HepG2 (cell line): ENCODE measurements around the gene RBM12. TPM values are rescaled to one million over a fixed set of nuclear protein-coding genes. Genes with fewer than 3 reads are reported as not detected.

Experiments used
- ARHGAP35 ChIP-seq: sonication (generic); formaldehyde crosslinking; IDR thresholded peaks from 2 replicates; pipeline ENCODE4 v1.9.0; 2022; ENCODE audit warnings: mild to moderate bottlenecking, inconsistent platforms, moderate library complexity, missing genetic modification reagents, borderline replicate concordance
- CBX1 ChIP-seq: IDR thresholded peaks from one replicate; pipeline ENCODE4 v1.6.1; 2016; ENCODE audit warnings: antibody characterized with exemption, low read depth
- HMGXB4 ChIP-seq, 2 experiments: sonication (generic) in 1 of 2; formaldehyde crosslinking in 1 of 2; IDR thresholded peaks; 2 replicates each; pipeline versions ENCODE4 v1.4.0 to v1.6.1; 2018 to 2020; ENCODE audit warnings: missing genetic modification reagents in 2 of 2, borderline replicate concordance in 1 of 2, low read depth in 1 of 2, mild to moderate bottlenecking in 1 of 2, missing biosample characterization in 1 of 2
- IKZF4 ChIP-seq: sonication (generic); formaldehyde crosslinking; IDR thresholded peaks from 2 replicates; pipeline ENCODE4 v1.5.1; 2020; ENCODE audit warnings: borderline replicate concordance, mild to moderate bottlenecking, low read depth, missing genetic modification reagents; ENCODE audit errors: not compliant biosample characterization
- JUN ChIP-seq: sonication (generic); formaldehyde crosslinking; IDR thresholded peaks from 2 replicates; pipeline ENCODE4 v1.4.0; 2020; ENCODE audit warnings: mild to moderate bottlenecking, missing genetic modification reagents
- KLF15 ChIP-seq: sonication (generic); formaldehyde crosslinking; IDR thresholded peaks from 2 replicates; pipeline ENCODE4 v1.8.1; 2023; ENCODE audit warnings: borderline replicate concordance, mild to moderate bottlenecking, inconsistent platforms, missing genetic modification reagents, mixed read lengths
- MAZ ChIP-seq, 2 experiments: sonication (generic) in 1 of 2; formaldehyde crosslinking in 1 of 2; IDR thresholded peaks; 2 replicates each; pipeline versions ENCODE4 v1.5.0 to v1.6.1; 2012 to 2020; ENCODE audit warnings: low read depth in 2 of 2, mild to moderate bottlenecking in 2 of 2, borderline replicate concordance in 1 of 2, improper control_type of control experiment in 1 of 2, low read length in 1 of 2, missing genetic modification reagents in 1 of 2, moderate library complexity in 1 of 2
- NCOR1 ChIP-seq: fragments of 200-600 bp; sonication (generic); IDR thresholded peaks from 2 replicates; pipeline ENCODE4 v1.7.0; 2017; ENCODE audit warnings: antibody characterized with exemption, low read length, borderline replicate concordance
- PAX8 ChIP-seq: sonication (generic); formaldehyde crosslinking; IDR thresholded peaks from 2 replicates; pipeline ENCODE4 v1.8.0; 2022; ENCODE audit warnings: mild to moderate bottlenecking, missing genetic modification reagents, borderline replicate concordance
- RARG ChIP-seq: sonication (generic); formaldehyde crosslinking; IDR thresholded peaks from 2 replicates; pipeline ENCODE4 v1.4.0; 2020; ENCODE audit warnings: low read depth, mild to moderate bottlenecking, missing genetic modification reagents
- RBAK ChIP-seq: sonication (generic); formaldehyde crosslinking; IDR thresholded peaks from 2 replicates; pipeline ENCODE4 v1.5.1; 2020; ENCODE audit warnings: mild to moderate bottlenecking, missing genetic modification reagents
- RNF2 ChIP-seq: fragments of 450-650 bp; conservative IDR thresholded peaks from 2 replicates; pipeline ENCODE4 v1.6.1; 2016; ENCODE audit warnings: low read depth
- TEAD2 ChIP-seq: sonication (generic); formaldehyde crosslinking; IDR thresholded peaks from 2 replicates; pipeline ENCODE4 v1.9.0; 2021; ENCODE audit warnings: missing genetic modification reagents
- YEATS2 ChIP-seq: sonication (generic); formaldehyde crosslinking; IDR thresholded peaks from 2 replicates; pipeline ENCODE4 v1.4.0; 2020; ENCODE audit warnings: missing genetic modification reagents, borderline replicate concordance
- ZBTB20 ChIP-seq: sonication (generic); formaldehyde crosslinking; IDR thresholded peaks from 2 replicates; pipeline ENCODE4 v1.8.1; 2023; ENCODE audit warnings: missing genetic modification reagents, low read depth, mild to moderate bottlenecking, borderline replicate concordance
- ZKSCAN1 ChIP-seq: fragments of 150-350 bp; IDR thresholded peaks from 2 replicates; pipeline ENCODE4 v1.6.1; 2014; ENCODE audit warnings: low read length
- ZNF337 ChIP-seq: sonication (generic); formaldehyde crosslinking; IDR thresholded peaks from 2 replicates; pipeline ENCODE4 v1.5.1; 2020; ENCODE audit warnings: missing genetic modification reagents, low read depth, mild to moderate bottlenecking, borderline replicate concordance
- ZNF598 ChIP-seq: sonication (generic); formaldehyde crosslinking; IDR thresholded peaks from 2 replicates; pipeline ENCODE4 v1.5.1; 2020; ENCODE audit warnings: mild to moderate bottlenecking, missing genetic modification reagents, borderline replicate concordance
- ZNF770 ChIP-seq: sonication (generic); formaldehyde crosslinking; IDR thresholded peaks from 2 replicates; pipeline ENCODE4 v1.5.0; 2020; ENCODE audit warnings: mild to moderate bottlenecking, missing genetic modification reagents
- polyA plus RNA-seq, 8 experiments: library from polyadenylated mRNA; depleted of rRNA in 3 of 8; stranded (reverse) in 7 of 8; unstranded in 1 of 8; fragments of >200 nt; fragmentation: Illumina TruSeq in 4 of 8; extraction: Trizol in 4 of 8; gene quantifications; 2 replicates each; pipeline versions ENCODE4 v1.2.1 to v1.2.3, GENCODE V29; 2011 to 2016; ENCODE audit warnings: low read depth in 4 of 8, missing spikeins in 1 of 8, mixed read lengths in 1 of 8; ENCODE audit not compliant: insufficient read depth in 1 of 8
- total RNA-seq, 5 experiments: library from RNA; depleted of rRNA; stranded (reverse); fragments of >200 nt; fragmentation: Illumina TruSeq; extraction: Trizol; gene quantifications; 2 replicates each; pipeline ENCODE4 v1.2.3, GENCODE V29; 2016; ENCODE audit warnings: low read depth in 1 of 5
- TF ChIP-seq, protein P1 (sequence below): sonication (generic); formaldehyde crosslinking; IDR thresholded peaks from 2 replicates; pipeline ENCODE4 v1.4.0; 2020; ENCODE audit warnings: missing genetic modification reagents

Gene RBM12
- total and polyA plus RNA-seq, 2 of the 13 experiments (the other 11 are each of a cell fraction or from before 2014, with no cell fraction given) = 97.9 to 104 TPM

- peak; percentile 97; the same call in 1 of the 2 replicates for TF ChIP-seq KLF15 (CRISPR knock-in tag)
- TF ChIP-seq IKZF4 (CRISPR knock-in tag) = peak; percentile 98
- TF ChIP-seq RNF2 = peak; percentile 100
- TF ChIP-seq ZNF337 (CRISPR knock-in tag) = peak; percentile 91
- TF ChIP-seq RBAK (CRISPR knock-in tag) = peak; percentile 78
- TF ChIP-seq ARHGAP35 (CRISPR knock-in tag) = peak; percentile 99; the same call in 1 of the 2 replicates
- peak; percentile 95 for TF ChIP-seq TEAD2 (CRISPR knock-in tag)
- peak; percentile 100 for TF ChIP-seq ZNF598 (CRISPR knock-in tag)
- 0 out of 2 replicates have a peak, but pooled peaks have one; percentile 75 for TF ChIP-seq JUN
- TF ChIP-seq CBX1 = peak; percentile 59
- TF ChIP-seq RARG (CRISPR knock-in tag) = peak; percentile 65; the same call in 1 of the 2 replicates
- TF ChIP-seq NCOR1 = no peak
- no peak; the same call in 1 of the 2 replicates for TF ChIP-seq YEATS2
- no peak for TF ChIP-seq ZKSCAN1
- TF ChIP-seq, protein P1, sequence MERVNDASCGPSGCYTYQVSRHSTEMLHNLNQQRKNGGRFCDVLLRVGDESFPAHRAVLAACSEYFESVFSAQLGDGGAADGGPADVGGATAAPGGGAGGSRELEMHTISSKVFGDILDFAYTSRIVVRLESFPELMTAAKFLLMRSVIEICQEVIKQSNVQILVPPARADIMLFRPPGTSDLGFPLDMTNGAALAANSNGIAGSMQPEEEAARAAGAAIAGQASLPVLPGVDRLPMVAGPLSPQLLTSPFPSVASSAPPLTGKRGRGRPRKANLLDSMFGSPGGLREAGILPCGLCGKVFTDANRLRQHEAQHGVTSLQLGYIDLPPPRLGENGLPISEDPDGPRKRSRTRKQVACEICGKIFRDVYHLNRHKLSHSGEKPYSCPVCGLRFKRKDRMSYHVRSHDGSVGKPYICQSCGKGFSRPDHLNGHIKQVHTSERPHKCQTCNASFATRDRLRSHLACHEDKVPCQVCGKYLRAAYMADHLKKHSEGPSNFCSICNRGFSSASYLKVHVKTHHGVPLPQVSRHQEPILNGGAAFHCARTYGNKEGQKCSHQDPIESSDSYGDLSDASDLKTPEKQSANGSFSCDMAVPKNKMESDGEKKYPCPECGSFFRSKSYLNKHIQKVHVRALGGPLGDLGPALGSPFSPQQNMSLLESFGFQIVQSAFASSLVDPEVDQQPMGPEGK (CRISPR knock-in tag) = peak; percentile 47; the same call in 1 of the 2 replicates
- TF ChIP-seq HMGXB4 (CRISPR knock-in tag; IDR thresholded peaks at IDR 0.05; ENCODE audit: borderline replicate concordance in 1 of 2, low read depth in 1 of 2) = peak in 1 of 2 experiments; percentile 21; a peak in 2 of 4 replicates
- TF ChIP-seq ZNF770 (CRISPR knock-in tag) = peak; percentile 79
- peak; percentile 98 for TF ChIP-seq ZBTB20 (CRISPR knock-in tag)
- TF ChIP-seq MAZ (IDR thresholded peaks at IDR 0.05; ENCODE audit: borderline replicate concordance, low read depth, low read length) = peak; percentile 92
- TF ChIP-seq MAZ (CRISPR knock-in tag; IDR thresholded peaks at IDR 0.05; ENCODE audit: low read depth) = peak; percentile 97
- TF ChIP-seq PAX8 = peak; percentile 32; the same call in 1 of the 2 replicates
Measured at GRCh38 chr20:35615667-35616464, 48.8 kb downstream of the RBM12 start, which contains the start of gene SPAG4 (continued).
